OCI-LY1 (cell line): ENCODE measurements around the gene CCDC192.

Source experiments
- EZH2 ChIP-seq: fragments of 200-600 bp; sonication (generic), shearing (Covaris generic); IDR thresholded peaks from 2 replicates; pipeline ENCODE4 v1.8.0; 2017; ENCODE audit warnings: borderline replicate concordance, mixed run types, mild to moderate bottlenecking, antibody characterized with exemption, low read length, moderate library complexity, mixed read lengths
- TF ChIP-seq, protein P1 (sequence below): fragments of 200-600 bp; sonication (generic), shearing (Covaris generic); IDR thresholded peaks from 2 replicates; pipeline ENCODE4 v1.5.1; 2017; ENCODE audit warnings: mild to moderate bottlenecking, antibody characterized with exemption, low read length, moderate library complexity, mixed read lengths

GRCh38 chr5:127821896-127822295 lies 118.7 kb downstream of the CCDC192 start:
- TF ChIP-seq EZH2, result no peak
- TF ChIP-seq, protein P1, sequence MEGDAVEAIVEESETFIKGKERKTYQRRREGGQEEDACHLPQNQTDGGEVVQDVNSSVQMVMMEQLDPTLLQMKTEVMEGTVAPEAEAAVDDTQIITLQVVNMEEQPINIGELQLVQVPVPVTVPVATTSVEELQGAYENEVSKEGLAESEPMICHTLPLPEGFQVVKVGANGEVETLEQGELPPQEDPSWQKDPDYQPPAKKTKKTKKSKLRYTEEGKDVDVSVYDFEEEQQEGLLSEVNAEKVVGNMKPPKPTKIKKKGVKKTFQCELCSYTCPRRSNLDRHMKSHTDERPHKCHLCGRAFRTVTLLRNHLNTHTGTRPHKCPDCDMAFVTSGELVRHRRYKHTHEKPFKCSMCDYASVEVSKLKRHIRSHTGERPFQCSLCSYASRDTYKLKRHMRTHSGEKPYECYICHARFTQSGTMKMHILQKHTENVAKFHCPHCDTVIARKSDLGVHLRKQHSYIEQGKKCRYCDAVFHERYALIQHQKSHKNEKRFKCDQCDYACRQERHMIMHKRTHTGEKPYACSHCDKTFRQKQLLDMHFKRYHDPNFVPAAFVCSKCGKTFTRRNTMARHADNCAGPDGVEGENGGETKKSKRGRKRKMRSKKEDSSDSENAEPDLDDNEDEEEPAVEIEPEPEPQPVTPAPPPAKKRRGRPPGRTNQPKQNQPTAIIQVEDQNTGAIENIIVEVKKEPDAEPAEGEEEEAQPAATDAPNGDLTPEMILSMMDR, result no peak
